Measurements from ENCODE around the gene PODNL1.

Gene PODNL1

DNA sequence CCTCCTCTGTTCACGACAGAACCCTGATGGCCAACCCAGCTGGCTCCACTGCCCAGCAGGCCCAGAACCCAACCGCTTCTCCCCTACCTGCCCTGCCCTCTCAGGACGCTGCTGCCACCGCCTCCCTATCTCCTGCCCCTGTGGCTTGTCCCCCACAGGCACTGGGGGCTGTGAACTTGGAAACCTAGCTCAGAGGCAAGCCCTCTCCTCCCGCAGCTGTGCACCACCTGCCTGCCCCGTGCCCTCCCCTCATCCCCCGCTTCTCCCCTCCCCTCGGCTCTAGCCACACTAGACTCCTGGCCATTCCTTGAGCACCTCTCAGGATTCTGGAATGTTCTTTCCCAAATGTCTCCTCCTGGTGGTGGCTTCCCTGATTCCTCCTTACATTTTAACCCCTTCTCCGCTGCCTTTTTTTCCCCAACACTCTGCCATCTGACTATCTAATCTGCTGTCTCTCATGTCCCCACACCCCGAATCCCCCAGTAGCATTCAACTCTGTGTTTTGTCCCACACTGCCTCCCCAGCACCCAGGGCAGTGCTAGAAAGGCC is 54.6 kb downstream of the PODNL1 start:
- no peaks in the 10 kb centered on the region for H3K27me3 ChIP-seq (replicated peaks)
- no peak for DNase-seq
- TF ChIP-seq, protein P1, sequence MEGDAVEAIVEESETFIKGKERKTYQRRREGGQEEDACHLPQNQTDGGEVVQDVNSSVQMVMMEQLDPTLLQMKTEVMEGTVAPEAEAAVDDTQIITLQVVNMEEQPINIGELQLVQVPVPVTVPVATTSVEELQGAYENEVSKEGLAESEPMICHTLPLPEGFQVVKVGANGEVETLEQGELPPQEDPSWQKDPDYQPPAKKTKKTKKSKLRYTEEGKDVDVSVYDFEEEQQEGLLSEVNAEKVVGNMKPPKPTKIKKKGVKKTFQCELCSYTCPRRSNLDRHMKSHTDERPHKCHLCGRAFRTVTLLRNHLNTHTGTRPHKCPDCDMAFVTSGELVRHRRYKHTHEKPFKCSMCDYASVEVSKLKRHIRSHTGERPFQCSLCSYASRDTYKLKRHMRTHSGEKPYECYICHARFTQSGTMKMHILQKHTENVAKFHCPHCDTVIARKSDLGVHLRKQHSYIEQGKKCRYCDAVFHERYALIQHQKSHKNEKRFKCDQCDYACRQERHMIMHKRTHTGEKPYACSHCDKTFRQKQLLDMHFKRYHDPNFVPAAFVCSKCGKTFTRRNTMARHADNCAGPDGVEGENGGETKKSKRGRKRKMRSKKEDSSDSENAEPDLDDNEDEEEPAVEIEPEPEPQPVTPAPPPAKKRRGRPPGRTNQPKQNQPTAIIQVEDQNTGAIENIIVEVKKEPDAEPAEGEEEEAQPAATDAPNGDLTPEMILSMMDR (IDR thresholded peaks at IDR 0.05; ENCODE audit: low read depth, low read length, missing control alignments) = peak; percentile 48
- H3K36me3 ChIP-seq (replicated peaks) = no peaks in the 10 kb centered on the region
- H3K27ac ChIP-seq = no peak overlapping the region
- in situ Hi-C loops (cut with HindIII; ENCODE audit: low pct_ligation_motif_present, low sequenced_read_pairs) = no loop called here
- H3K4me3 ChIP-seq (ENCODE audit: low read depth, low read length) = no peak overlapping the region

DNA sequence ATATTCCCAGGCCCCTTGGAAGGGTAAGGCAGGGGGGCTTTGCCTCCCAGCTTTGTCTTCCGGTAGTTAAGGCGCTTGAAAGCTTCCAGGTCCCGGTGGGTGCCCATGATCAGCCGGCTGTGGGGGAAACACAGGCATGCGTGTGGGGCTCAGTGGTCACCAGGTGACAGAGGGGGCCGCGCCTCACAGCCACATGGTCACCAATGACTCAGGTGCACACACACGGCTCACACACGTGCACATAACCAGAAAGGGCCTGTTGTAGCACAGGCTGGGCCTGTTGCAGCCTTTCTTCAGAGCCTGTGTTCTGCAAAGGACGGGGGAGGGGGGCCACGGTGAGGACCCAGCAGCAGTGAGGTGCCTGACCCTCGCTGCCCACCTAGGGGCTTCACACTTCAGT is 55.4 kb downstream of the PODNL1 start:
- in situ Hi-C loops (cut with HindIII; ENCODE audit: low pct_ligation_motif_present, low sequenced_read_pairs) = no loop called here
- Histone ChIP-seq H3K27ac (no peak overlapping the region), H3K36me3 (replicated peaks) (no peaks in the 10 kb centered on the region), H3K4me3 (ENCODE audit: low read depth, low read length) (no peak overlapping the region), H3K27me3 (replicated peaks) (no peaks in the 10 kb centered on the region)
- no peak for DNase-seq
- TF ChIP-seq, protein P1 (IDR thresholded peaks at IDR 0.05; ENCODE audit: low read depth, low read length, missing control alignments) = no peak

DNA sequence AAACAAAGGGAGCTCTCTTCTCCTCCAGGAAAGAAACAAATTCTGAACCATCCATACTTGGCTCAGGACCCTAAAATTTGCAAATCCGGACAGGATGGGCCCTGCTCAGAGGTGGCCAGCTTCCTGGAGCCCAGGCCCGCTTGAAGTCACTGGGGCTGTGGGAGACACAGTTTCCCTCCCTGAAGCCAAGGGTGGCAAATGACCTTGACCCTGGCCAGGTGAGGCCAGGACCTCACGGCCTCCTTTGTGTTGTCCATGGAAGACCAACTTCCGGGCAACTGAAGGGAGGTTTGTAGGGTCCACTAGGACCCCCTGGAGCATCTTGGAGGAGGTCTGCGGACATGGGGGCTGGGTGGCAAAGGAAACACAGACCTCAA is 55.8 kb downstream of the PODNL1 start:
- TF ChIP-seq, protein P1 (IDR thresholded peaks at IDR 0.05; ENCODE audit: low read depth, low read length, missing control alignments) = no peak
- Histone ChIP-seq H3K36me3 (replicated peaks) (no peaks in the 10 kb centered on the region), H3K27me3 (replicated peaks) (no peaks in the 10 kb centered on the region), H3K4me3 (ENCODE audit: low read depth, low read length) (no peak overlapping the region), H3K27ac (no peak overlapping the region)
- in situ Hi-C loops (cut with HindIII; ENCODE audit: low pct_ligation_motif_present, low sequenced_read_pairs) = no loop called here
- DNase-seq = no peak

DNA sequence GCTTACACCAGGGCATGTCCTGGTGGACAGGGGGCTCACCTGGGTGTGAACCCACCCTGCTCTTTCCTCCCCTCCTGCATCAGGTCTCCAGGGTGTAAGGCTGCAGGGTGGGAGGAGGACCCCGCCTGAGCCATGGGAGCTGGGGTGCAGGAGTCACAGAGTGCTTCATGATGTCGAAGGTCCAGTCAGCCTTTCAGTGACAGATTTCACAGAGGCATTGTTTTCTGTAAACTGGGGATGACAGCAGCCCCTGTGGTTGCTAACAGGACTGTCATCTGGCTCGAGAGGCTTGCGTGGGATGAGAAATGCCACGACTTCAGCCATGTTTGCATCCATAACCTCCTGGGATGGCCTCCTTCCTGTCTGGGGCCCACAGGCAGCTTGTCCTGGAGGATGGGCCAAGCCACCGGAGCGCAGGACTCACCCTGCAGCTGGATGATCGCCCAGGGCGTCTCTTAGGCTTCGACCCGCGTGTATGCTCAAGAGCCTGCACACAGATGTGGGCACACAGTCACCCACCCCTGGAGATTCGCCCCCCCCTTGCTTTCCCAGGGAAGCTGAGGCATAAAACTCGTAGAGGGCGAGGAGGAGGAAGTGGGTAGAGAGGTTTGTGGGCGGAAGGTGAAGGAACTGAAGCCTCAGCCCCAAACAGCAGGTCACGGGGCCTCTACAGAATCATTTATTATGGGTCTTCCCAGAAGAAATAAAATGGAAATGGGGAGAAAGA is 56.4 kb downstream of the PODNL1 start:
- Histone ChIP-seq H3K27me3 (replicated peaks) (no peaks in the 10 kb centered on the region), H3K4me3 (ENCODE audit: low read depth, low read length) (no peak overlapping the region), H3K36me3 (replicated peaks) (no peaks in the 10 kb centered on the region), H3K27ac (no peak overlapping the region)
- DNase-seq = no peak
- TF ChIP-seq, protein P1 (IDR thresholded peaks at IDR 0.05; ENCODE audit: low read depth, low read length, missing control alignments) = no peak
- in situ Hi-C loops (cut with HindIII; ENCODE audit: low pct_ligation_motif_present, low sequenced_read_pairs) = no loop called here

DNA sequence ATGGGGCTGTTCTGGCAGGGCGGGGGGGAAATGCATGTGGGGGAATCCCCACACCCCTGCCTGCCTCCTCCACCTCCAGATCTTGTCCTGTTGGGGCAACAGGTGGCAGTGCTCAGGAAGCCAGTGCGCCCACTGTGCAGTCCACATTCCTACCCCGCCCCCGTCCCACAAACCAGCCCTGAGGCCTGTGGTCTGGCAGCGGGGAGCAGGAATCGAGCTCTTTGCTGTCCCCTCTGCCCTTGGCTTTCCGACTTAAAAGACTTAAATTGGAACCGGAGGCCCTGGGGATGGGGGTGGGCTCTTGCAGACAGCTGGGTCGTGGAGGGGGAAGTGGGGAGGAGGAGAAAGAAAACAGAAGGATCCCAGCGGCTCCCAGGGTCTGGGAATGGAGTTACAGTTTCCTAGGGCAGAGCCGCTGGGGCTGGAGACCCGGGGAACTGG is 56.9 kb downstream of the PODNL1 start:
- no peak for DNase-seq
- TF ChIP-seq, protein P1 (IDR thresholded peaks at IDR 0.05; ENCODE audit: low read depth, low read length, missing control alignments) = no peak
- in situ Hi-C loops (cut with HindIII; ENCODE audit: low pct_ligation_motif_present, low sequenced_read_pairs) = no loop called here
- no peaks in the 10 kb centered on the region for H3K36me3 ChIP-seq (replicated peaks)
- no peak overlapping the region for H3K4me3 ChIP-seq (ENCODE audit: low read depth, low read length)
- H3K27me3 ChIP-seq (replicated peaks) = no peaks in the 10 kb centered on the region
- no peak overlapping the region for H3K27ac ChIP-seq
